HFF-Myc (cell line): ENCODE measurements around the gene REPIN1.

ENCODE experiments used
- DNase-seq: peaks from one replicate; pipeline ENCODE4 v3.0.0-alpha.2; 2011; ENCODE audit warnings: low read depth; ENCODE audit errors: extremely low read depth
- H3K4me3 ChIP-seq: replicated peaks from 2 replicates; pipeline ENCODE4 v1.5.1; 2011; ENCODE audit warnings: low read depth, mild to moderate bottlenecking, control low read depth, low read length
- CTCF ChIP-seq: IDR thresholded peaks from 2 replicates; pipeline ENCODE4 v1.5.1; 2012; ENCODE audit warnings: mild to moderate bottlenecking, low read depth, low read length, control low read depth; ENCODE audit errors: missing control alignments

REPIN1 gene

GRCh38 chr7:150358988-150359621 is 9.5 kb upstream of the REPIN1 start:
- TF ChIP-seq CTCF: no peak
- no peak for DNase-seq
- no peak overlapping the region for H3K4me3 ChIP-seq

GRCh38 chr7:150359622-150360362 is 8.8 kb upstream of the REPIN1 start:
- TF ChIP-seq CTCF: no peak
- DNase-seq: no peak
- no peak overlapping the region for H3K4me3 ChIP-seq

- no peak overlapping the region for H3K4me3 ChIP-seq
- no peak for DNase-seq
Observed at GRCh38 chr7:150360363-150361058, 8.1 kb upstream of the REPIN1 start.

GRCh38 chr7:150361402-150361801 is 7.2 kb upstream of the REPIN1 start:
- no peak overlapping the region for H3K4me3 ChIP-seq
- no peak for DNase-seq
- TF ChIP-seq CTCF: no peak

More at GRCh38 chr7:150360363-150361058, 8.1 kb upstream of the REPIN1 start:
- TF ChIP-seq CTCF: no peak

GRCh38 chr7:150361807-150362621 is 6.6 kb upstream of the REPIN1 start:
- TF ChIP-seq CTCF: no peak
- H3K4me3 ChIP-seq: no peak overlapping the region
- no peak for DNase-seq

GRCh38 chr7:150363370-150363769 is 5.3 kb upstream of the REPIN1 start:
- H3K4me3 ChIP-seq: no peak overlapping the region
- DNase-seq: no peak
- no peak for TF ChIP-seq CTCF
